ENCODE measurements around the gene DHX16. TPM values are rescaled to one million over a fixed set of nuclear protein-coding genes. Genes with fewer than 3 reads are reported as not detected.

The DHX16 gene
- total and polyA plus RNA-seq, 2 of the 8 experiments (the other 6 are each of a cell fraction or from before 2014, with no cell fraction given) = 27.4 to 44.4 TPM

GRCh38 chr6:30643656-30644055, 29.1 kb downstream of the DHX16 start:
- no peak overlapping the region for H2AFZ ChIP-seq (ENCODE audit: low read length)
- no peak overlapping the region for H3K4ac ChIP-seq (replicated peaks; ENCODE audit: insufficient read length, low read depth, low read length)
- no peak overlapping the region for H2BK120ac ChIP-seq (replicated peaks; ENCODE audit: low read depth, low read length)
- no peaks in the 10 kb centered on the region for H3K9me3 ChIP-seq (ENCODE audit: insufficient read depth in 2 of 2, low read depth in 1 of 2, low read length in 1 of 2)
- no peak overlapping the region for H2BK12ac ChIP-seq (ENCODE audit: low read depth, low read length)
- no peak overlapping the region for H3K23ac ChIP-seq (ENCODE audit: insufficient read length)
- no peak overlapping the region for H2AK5ac ChIP-seq (ENCODE audit: low read depth, low read length)
- no peak overlapping the region for H3K14ac ChIP-seq (ENCODE audit: insufficient read length)
- FAIRE-seq = no peak
- H3K79me2 ChIP-seq (ENCODE audit: control insufficient read depth in 1 of 2, insufficient read depth in 2 of 2, low read length in 2 of 2) = peaks cover 3 to 20% of the 10 kb centered on the region in 2 experiments; a peak in 3 of 4 replicates
- no peak overlapping the region for H4K8ac ChIP-seq (ENCODE audit: extremely low read depth, insufficient read depth, low read length)
- no peaks in the 10 kb centered on the region for H3K27me3 ChIP-seq (replicated peaks in 1 of 4; ENCODE audit: control insufficient read depth in 3 of 4, extremely low read depth in 1 of 4, insufficient read depth in 3 of 4, low read length in 3 of 4)
- ChIA-PET POLR2A (ENCODE audit: partially characterized antibody) (interaction anchor here (0.9 to 3.1 kb wide), 12 partner anchors 11 to 100 kb away, joined by 3 to 17 read pairs (median 6); partner anchors contain the start of genes MRPS18B and PPP1R10), CTCF (ENCODE audit: partially characterized antibody) (interaction anchor here (0.7 to 1.5 kb wide), 5 partner anchors 18 to 87 kb away, joined by 3 to 5 read pairs (median 3); partner anchors contain the start of gene DHX16)
- peaks cover 0 to 2% of the 10 kb centered on the region in 2 experiments for H4K20me1 ChIP-seq (replicated peaks in 1 of 2; ENCODE audit: control insufficient read depth in 1 of 2, insufficient read depth in 2 of 2, low read length in 2 of 2)
- peaks cover 0 to 6% (median 4%) of the 10 kb centered on the region in 4 experiments; a peak in 5 of 7 replicates for H3K4me1 ChIP-seq (replicated peaks in 1 of 4; ENCODE audit: control insufficient read depth in 3 of 4, insufficient read depth in 4 of 4, low read length in 3 of 4)
- H3K9ac ChIP-seq (replicated peaks in 1 of 4; ENCODE audit: extremely low read depth in 1 of 4, low read depth in 3 of 4, low read length in 3 of 4) = no peak overlapping the region
- H3K36me3 ChIP-seq (ENCODE audit: control insufficient read depth in 2 of 4, insufficient read depth in 4 of 4, low read length in 3 of 4) = peaks cover 8 to 19% (median 13%) of the 10 kb centered on the region in 4 experiments
- H3K4me3 ChIP-seq (ENCODE audit: extremely low read depth in 1 of 4, insufficient read depth in 2 of 4, low read depth in 3 of 4, low read length in 4 of 4) = no peak overlapping the region
- TF ChIP-seq SRF (IDR thresholded peaks at IDR 0.05; ENCODE audit: low read depth, low read length) = no peak
- TF ChIP-seq BCL11A (IDR thresholded peaks at IDR 0.05; ENCODE audit: low read depth in 2 of 2, low read length in 2 of 2) = no peak
- no peak for TF ChIP-seq KDM4A (IDR thresholded peaks at IDR 0.05; ENCODE audit: low read depth, low read length, severe bottlenecking)
- TF ChIP-seq, protein P1, sequence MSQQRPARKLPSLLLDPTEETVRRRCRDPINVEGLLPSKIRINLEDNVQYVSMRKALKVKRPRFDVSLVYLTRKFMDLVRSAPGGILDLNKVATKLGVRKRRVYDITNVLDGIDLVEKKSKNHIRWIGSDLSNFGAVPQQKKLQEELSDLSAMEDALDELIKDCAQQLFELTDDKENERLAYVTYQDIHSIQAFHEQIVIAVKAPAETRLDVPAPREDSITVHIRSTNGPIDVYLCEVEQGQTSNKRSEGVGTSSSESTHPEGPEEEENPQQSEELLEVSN (IDR thresholded peaks at IDR 0.05) = no peak
- no peak for TF ChIP-seq GTF2F1 (IDR thresholded peaks at IDR 0.05; ENCODE audit: borderline replicate concordance, low read depth, low read length)
- no peak for TF ChIP-seq SIX5 (IDR thresholded peaks at IDR 0.05; ENCODE audit: low read depth, low read length)
- TF ChIP-seq TCF12 (IDR thresholded peaks at IDR 0.05; ENCODE audit: low read depth, low read length) = no peak
- no peak for TF ChIP-seq ZNF274 (IDR thresholded peaks at IDR 0.05; ENCODE audit: borderline replicate concordance, extremely low read depth, low read length)
- no peak for TF ChIP-seq CEBPB (IDR thresholded peaks at IDR 0.05; ENCODE audit: low read depth, low read length)
- H4K5ac ChIP-seq (ENCODE audit: insufficient read length, low read depth, low read length) = no peak overlapping the region
- H3K56ac ChIP-seq (replicated peaks; ENCODE audit: insufficient read length, low read depth, low read length) = no peak overlapping the region
- H3K18ac ChIP-seq (ENCODE audit: extremely low read depth, low read length) = no peak overlapping the region
- no peak overlapping the region for H3K27ac ChIP-seq (ENCODE audit: low read depth, low read length)
- DNase-seq (ENCODE audit: low read depth in 1 of 2, low spot score in 2 of 2) = no peak
- H3K23me2 ChIP-seq (ENCODE audit: low read depth, low read length) = peaks cover 5% of the 10 kb centered on the region; the same call in 1 of the 2 replicates
- no peak overlapping the region for H2BK5ac ChIP-seq (ENCODE audit: low read depth, low read length)
- peaks cover 6% of the 10 kb centered on the region for H3K79me1 ChIP-seq (ENCODE audit: low read depth, low read length)
- H3K4me2 ChIP-seq (ENCODE audit: insufficient read depth in 1 of 2, low read depth in 2 of 2, low read length in 2 of 2) = no peak overlapping the region
- H2BK20ac ChIP-seq (ENCODE audit: low read length) = no peak overlapping the region
- 97% methylated on average over 2 of the region's 2 CpGs; no CpG with 5 or more reads in 1 of the 2 experiments for WGBS, 2 experiments (ENCODE audit: extremely low coverage in 1 of 2, insufficient coverage in 1 of 2, insufficient read length in 1 of 2, insufficient replicate concordance in 2 of 2, low coverage in 1 of 2, low lambda C conversion rate in 2 of 2, missing lambda C conversion rate in 1 of 2)
- no peak overlapping the region for H4K91ac ChIP-seq (replicated peaks; ENCODE audit: insufficient read length, low read length)
- H2BK15ac ChIP-seq (ENCODE audit: low read length) = no peak overlapping the region

All from H1 (cell line).